ENCODE results near the gene DMAC2. TPM values are rescaled to one million over a fixed set of nuclear protein-coding genes. Genes with fewer than 3 reads are reported as not detected.
"Not testable (repeated sequence)": the region's sequence is repeated elsewhere in the genome, so short reads cannot be mapped to it uniquely, and the experiment has no call there.

The DMAC2 gene
- 10 to 100 TPM; 28.8 to 38.7 (median 35.7) TPM for total RNA-seq

GRCh38 chr19:41439441-41440222 lies at the start of gene DMAC2:
Gene DMAC2, minus strand, starts transcription at chr19:41439912. Its CDS starts 13 bp downstream, at chr19:41439899.
- 1% methylated on average over 38 to 40 of the region's 40 CpGs for WGBS, 2 donors
- TF ChIP-seq EP300 (IDR thresholded peaks at IDR 0.05) (peak; percentile 85 to 94), POLR2A (IDR thresholded peaks at IDR 0.05) (peak; percentile 59 to 71)
- TF ChIP-seq, protein P1, sequence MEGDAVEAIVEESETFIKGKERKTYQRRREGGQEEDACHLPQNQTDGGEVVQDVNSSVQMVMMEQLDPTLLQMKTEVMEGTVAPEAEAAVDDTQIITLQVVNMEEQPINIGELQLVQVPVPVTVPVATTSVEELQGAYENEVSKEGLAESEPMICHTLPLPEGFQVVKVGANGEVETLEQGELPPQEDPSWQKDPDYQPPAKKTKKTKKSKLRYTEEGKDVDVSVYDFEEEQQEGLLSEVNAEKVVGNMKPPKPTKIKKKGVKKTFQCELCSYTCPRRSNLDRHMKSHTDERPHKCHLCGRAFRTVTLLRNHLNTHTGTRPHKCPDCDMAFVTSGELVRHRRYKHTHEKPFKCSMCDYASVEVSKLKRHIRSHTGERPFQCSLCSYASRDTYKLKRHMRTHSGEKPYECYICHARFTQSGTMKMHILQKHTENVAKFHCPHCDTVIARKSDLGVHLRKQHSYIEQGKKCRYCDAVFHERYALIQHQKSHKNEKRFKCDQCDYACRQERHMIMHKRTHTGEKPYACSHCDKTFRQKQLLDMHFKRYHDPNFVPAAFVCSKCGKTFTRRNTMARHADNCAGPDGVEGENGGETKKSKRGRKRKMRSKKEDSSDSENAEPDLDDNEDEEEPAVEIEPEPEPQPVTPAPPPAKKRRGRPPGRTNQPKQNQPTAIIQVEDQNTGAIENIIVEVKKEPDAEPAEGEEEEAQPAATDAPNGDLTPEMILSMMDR (IDR thresholded peaks at IDR 0.05): peak in 4 of 5 experiments; percentile 31 to 51 (median 34)
- Histone ChIP-seq H3K36me3 (peaks cover 0 to 31% (median 0%) of the 10 kb centered on the region in 3 donors), H3K4me3 (peak within 1 kb of the TSS; percentile 62 to 74 (median 68)), H3K27me3 (no peaks in the 10 kb centered on the region), H3K27ac (peak within 1 kb of the TSS; percentile 71 to 95 (median 92)), H3K9me3 (no peaks in the 10 kb centered on the region), H3K4me1 (peaks cover 0 to 21% (median 0%) of the 10 kb centered on the region in 4 donors)
- peak; percentile 96 to 99 for DNase-seq (ENCODE audit: low spot score in 2 of 2)

DNA sequence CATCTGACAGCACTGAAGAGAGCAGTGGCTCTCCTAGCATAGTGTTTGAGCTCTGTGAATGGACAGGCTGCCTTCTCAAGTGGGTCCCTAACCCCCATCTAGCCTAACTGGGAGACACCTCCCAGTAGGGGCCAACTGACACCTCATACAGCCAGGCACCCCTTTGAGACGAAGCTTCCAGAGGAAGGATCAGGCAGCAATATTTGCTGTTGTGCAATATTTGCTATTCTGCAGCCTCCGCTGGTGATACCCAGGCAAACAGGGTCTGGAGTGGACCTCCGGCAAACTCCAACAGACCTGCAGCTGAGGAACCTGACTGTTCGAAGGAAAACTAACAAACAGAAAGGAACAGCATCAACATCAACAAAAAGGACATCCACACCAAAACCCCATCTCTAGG lies 47.2 kb upstream of the DMAC2 start:
- not testable (repeated sequence) for H3K4me1 ChIP-seq; H3K27ac ChIP-seq; H3K4me3 ChIP-seq; DNase-seq (ENCODE audit: low spot score in 2 of 2); H3K27me3 ChIP-seq; H3K36me3 ChIP-seq
- H3K9me3 ChIP-seq: peaks cover 0 to 43% (median 0%) of the 10 kb centered on the region in 4 donors
- 88 to 89% methylated on average over 4 of the region's 4 CpGs for WGBS, 2 donors

- Histone ChIP-seq H3K9me3 (peaks cover 0 to 37% (median 0%) of the 10 kb centered on the region in 4 donors), H3K27ac (no peak overlapping the region), H3K27me3 (no peaks in the 10 kb centered on the region), H3K4me1 (no peaks in the 10 kb centered on the region), H3K4me3 (no peak overlapping the region), H3K36me3 (no peaks in the 10 kb centered on the region)
- no peak for DNase-seq (ENCODE audit: low spot score in 2 of 2)
- WGBS, 2 donors: 82 to 84% methylated on average over 4 of the region's 4 CpGs
- no peak for TF ChIP-seq EP300 (IDR thresholded peaks at IDR 0.05)
- TF ChIP-seq, protein P1 (IDR thresholded peaks at IDR 0.05): no peak
- no peak for TF ChIP-seq POLR2A (IDR thresholded peaks at IDR 0.05)
Observed at GRCh38 chr19:41484822-41485221, 45.1 kb upstream of the DMAC2 start.

- Histone ChIP-seq H3K4me3 (no peak overlapping the region), H3K27ac (peak overlapping the region in 1 of 4 donors; percentile 50), H3K27me3 (no peaks in the 10 kb centered on the region), H3K9me3 (peaks cover 0 to 15% (median 0%) of the 10 kb centered on the region in 4 donors), H3K4me1 (no peaks in the 10 kb centered on the region), H3K36me3 (no peaks in the 10 kb centered on the region)
- TF ChIP-seq, protein P1 (IDR thresholded peaks at IDR 0.05): no peak
- no peak for TF ChIP-seq POLR2A (IDR thresholded peaks at IDR 0.05)
- TF ChIP-seq EP300 (IDR thresholded peaks at IDR 0.05): no peak
- WGBS, 2 donors: 75 to 79% methylated on average over 12 of the region's 12 CpGs
- DNase-seq (ENCODE audit: low spot score in 2 of 2): no peak
Observed at GRCh38 chr19:41480336-41480735, 40.6 kb upstream of the DMAC2 start.

GRCh38 chr19:41479757-41480191 lies 40.1 kb upstream of the DMAC2 start:
- Histone ChIP-seq H3K4me3 (no peak overlapping the region), H3K27ac (peak overlapping the region in 2 of 4 donors; percentile 10 to 50), H3K36me3 (no peaks in the 10 kb centered on the region), H3K9me3 (peaks cover 0 to 11% (median 0%) of the 10 kb centered on the region in 4 donors), H3K4me1 (no peaks in the 10 kb centered on the region), H3K27me3 (no peaks in the 10 kb centered on the region)
- DNase-seq (ENCODE audit: low spot score in 2 of 2): no peak
- TF ChIP-seq EP300 (IDR thresholded peaks at IDR 0.05) (peak in 1 of 2 donors; percentile 8), POLR2A (IDR thresholded peaks at IDR 0.05) (no peak)
- 64 to 66% methylated on average over 8 of the region's 8 CpGs for WGBS, 2 donors
